GM03348 (cell line): ENCODE measurements around the gene TM2D1.

ENCODE experiments used
- DNase-seq: peaks from one replicate; pipeline ENCODE4 v3.0.0; 2012; ENCODE audit warnings: low spot score

The TM2D1 gene

DNA sequence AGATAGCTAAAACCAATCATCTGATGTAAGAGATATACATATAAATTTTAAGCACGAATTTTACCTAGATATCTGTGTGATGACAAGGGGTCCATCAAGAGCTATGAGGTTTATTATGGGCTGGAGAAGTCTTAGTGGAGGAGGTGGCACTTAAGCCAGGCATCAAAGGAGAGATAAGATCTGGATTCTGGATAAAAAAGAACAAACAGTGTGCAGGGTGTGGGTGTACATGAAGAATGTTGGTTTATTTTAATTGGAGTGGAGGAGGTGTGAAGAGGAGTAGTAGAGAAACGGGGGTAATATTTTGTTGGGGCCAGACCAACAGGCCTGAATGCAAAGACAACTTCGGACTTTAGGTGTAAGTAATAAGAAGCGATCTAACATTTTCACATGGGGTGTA, 80.6 kb downstream of the TM2D1 start:
- DNase-seq: no peak

DNA sequence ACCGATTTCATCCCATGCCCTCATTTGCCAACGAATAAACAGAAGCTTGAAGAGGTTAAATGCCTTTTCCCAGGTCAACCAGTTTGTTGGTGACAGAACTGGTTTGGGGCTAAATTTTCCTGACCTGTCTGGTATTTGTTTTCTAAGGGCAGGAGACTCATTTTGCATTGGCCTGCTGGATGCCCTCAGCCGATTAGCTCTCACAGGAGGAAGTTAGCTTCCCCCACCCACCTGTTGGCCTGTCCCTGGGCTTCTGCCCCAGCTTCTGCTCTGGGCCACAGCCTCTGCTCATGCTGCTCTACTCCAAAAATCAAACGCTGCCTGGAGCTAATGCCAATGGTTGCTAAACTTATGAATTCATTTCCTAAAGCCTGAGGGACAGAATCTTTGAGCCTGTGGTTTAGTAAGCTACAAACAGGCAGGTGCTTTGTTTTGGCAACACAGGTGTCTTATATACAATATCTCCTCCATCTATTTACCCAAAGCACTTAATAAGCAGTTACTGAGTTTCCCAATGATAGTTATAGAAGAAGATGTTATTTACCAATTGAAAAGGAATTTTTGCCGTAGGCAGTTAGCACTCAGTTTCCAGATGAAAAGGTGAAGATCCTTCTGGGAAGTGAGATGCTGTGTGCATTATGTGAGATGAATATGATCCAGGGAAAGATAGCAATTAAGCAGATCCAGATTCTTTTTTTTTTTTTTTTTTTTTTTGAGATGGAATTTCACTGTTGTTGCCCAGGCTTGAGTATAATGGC, 82.3 kb downstream of the TM2D1 start:
- no peak for DNase-seq

DNA sequence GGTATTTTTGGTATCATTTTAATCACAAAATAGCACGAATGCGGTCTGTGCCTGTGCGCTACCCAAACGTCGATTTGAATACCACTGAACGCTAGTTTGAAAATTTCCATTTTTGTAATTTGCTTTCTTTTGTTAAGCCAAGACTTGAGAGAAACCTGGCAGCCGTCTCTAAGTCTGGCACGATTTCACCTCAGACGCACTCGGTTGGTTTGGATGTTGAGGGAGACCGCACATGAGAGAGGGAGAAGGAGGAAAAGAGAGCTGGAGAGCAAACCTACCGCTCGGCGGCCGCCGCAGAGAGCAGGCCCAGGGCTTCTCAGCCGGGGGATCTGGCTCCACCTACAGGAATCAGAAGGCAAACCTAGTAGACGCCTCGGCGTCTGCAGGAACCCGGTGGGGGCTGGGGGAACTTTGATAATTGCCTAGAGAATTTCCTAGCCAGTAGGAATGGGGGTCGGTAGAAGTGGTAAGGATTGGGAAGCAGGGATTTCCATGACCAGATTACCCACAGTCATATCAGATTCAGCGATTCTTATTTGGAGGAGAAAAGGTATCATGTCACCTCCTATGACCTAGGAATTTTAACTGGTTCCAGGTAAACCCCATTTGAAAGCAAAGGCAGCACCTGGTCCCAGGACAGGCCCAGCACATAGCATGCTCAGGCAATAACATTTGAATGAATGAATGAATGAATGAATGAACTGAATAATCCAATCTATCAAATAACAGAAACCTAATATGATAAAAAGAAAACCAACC, 83.2 kb downstream of the TM2D1 start:
- DNase-seq: peak; percentile 92

- DNase-seq: no peak
Measured at GRCh38 chr1:61640531-61641530, 84.1 kb downstream of the TM2D1 start.

DNA sequence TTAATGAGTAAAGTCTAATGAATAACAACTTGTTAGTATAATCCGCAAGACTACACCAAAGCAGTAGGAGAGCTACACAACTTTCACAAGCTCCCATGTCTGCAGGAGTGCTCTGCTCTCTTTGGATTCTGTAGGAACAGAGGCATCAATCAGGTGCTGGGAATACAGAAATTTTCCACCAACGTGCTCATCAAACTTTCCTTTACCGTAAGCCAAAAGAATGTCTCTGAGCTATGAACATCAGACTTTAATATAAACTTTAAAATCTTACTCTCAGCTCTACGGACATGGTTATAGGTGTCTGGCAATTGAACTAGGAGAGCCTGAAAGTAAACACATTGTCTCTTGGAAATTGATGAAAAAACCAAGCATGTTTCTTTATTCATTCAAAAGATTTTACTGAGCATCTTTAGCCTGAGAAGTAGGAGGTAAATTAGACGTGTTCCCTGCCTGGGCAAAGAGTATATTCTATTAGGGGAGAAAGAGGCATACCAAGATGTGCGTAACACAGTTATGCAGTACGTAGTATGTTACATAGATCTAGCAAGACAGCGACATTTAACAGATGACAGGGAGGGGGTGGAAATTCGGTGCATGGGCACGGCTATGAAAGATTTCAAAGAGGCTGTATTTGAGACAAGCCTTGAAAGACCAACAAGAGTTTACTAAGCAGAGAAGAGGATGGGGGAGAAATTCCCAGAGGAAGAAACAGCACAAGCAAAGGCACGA, 85.2 kb downstream of the TM2D1 start:
- DNase-seq: no peak

DNA sequence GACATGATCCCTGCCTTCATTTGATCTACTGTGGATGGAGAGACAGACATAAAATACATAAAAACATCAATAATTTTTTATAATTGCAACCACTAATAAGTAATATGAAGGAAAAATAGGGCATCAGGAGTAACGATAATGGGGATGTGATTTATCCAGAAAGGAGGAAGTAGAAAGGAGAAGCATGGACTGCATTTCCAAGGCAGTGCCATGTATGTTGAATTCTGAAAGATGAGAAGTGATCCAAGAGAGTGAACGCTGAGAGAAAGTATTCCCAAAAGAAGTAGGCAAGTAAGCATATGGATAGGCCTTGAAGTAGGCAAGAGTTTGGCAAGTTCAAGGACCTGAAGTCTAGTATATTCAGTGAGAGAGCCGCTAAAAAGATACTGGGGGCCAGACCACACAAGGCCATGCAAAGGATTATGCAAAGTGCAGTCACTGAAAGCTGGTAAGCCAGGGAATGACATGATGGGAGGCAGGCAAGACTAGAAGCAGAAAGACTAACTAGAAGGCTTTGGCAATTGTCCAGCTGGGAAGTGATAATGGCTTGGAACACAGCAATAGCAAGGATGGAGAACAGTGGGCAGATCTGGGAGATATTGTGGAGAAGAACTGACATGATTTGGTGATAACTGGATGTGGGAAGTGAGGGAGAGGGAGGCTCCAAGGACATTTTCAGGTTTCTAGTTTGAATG, 85.9 kb downstream of the TM2D1 start:
- no peak for DNase-seq

- peak; percentile 69 for DNase-seq
Measured at GRCh38 chr1:61638296-61638695, 86.6 kb downstream of the TM2D1 start.

DNA sequence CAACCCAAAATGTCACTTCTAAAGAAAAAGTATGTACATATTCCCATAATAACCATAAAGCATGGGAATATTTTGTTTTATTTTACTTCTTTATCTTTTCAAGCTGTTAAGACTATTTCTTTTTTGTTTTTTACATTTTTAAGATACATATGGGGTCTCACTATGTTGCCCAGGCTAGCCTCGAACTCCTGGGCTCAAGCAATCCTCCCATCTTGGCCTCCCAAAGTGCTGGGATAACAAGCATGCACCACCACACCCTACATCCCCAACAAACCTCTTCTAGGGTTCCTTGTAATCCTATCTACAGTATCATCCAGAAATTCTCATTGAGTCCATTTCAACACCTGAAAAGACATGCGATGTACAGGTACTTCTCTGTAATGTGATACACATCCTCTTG, 87.5 kb downstream of the TM2D1 start:
- no peak for DNase-seq

- DNase-seq: no peak
Measured at GRCh38 chr1:61636814-61637213, 88.1 kb downstream of the TM2D1 start.

DNA sequence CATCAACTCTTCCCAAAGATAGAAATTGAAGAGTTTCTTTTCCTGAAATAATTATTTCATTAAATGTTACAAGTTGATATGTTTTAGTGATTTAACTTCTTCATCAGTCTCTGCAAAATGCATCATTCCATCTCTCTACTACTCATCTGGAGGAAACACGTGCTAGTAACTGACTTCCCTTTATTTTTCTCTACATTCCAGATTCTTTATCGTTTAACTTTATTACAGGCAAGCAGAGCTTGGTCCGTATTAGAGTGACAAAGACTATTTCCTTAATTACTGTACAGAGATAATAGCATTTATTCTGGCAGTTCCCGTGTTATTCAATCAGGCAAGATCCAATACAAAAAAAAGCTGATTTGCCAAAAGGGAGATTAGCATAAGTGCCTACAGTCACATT, 88.6 kb downstream of the TM2D1 start:
- DNase-seq: no peak

- no peak for DNase-seq
Measured at GRCh38 chr1:61635557-61635956, 89.4 kb downstream of the TM2D1 start.

- no peak for DNase-seq
Measured at GRCh38 chr1:61631436-61631835, 93.5 kb downstream of the TM2D1 start.
